ENCODE measurements around the gene CCDC150.

Gene CCDC150

GRCh38 chr2:196651387-196652094 is 12.0 kb downstream of the CCDC150 start:
- Histone ChIP-seq H3K9me3 (ENCODE audit: insufficient read depth, low read length) (peaks cover 49% of the 10 kb centered on the region; the same call in 1 of the 2 replicates), H3K36me3 (ENCODE audit: low read length) (peaks cover 63% of the 10 kb centered on the region)

GRCh38 chr2:196652869-196653268 is 13.4 kb downstream of the CCDC150 start:
- Histone ChIP-seq H3K79me2 (ENCODE audit: insufficient read depth, low read length) (peaks cover 60% of the 10 kb centered on the region), H2AFZ (ENCODE audit: low read depth, low read length, severe bottlenecking) (no peak overlapping the region), H3F3A (ENCODE audit: insufficient read depth) (no peaks in the 10 kb centered on the region), H4K20me1 (ENCODE audit: low read depth, low read length) (no peaks in the 10 kb centered on the region), H3K27me3 (ENCODE audit: low read length) (no peaks in the 10 kb centered on the region), H3K27ac (ENCODE audit: low read depth, low read length) (no peak overlapping the region), H3K36me3 (ENCODE audit: low read length) (peaks cover 59% of the 10 kb centered on the region), H3K9me3 (ENCODE audit: insufficient read depth, low read length) (peaks cover 49% of the 10 kb centered on the region; the same call in 1 of the 2 replicates), H3K9ac (ENCODE audit: low read length) (no peak overlapping the region), H3K4me2 (ENCODE audit: low read depth, low read length, poor library complexity, severe bottlenecking) (no peak overlapping the region), H3K9me2 (replicated peaks; ENCODE audit: insufficient read depth, low read length) (no peaks in the 10 kb centered on the region), H3K4me3 (ENCODE audit: insufficient read depth, low read length, poor library complexity, severe bottlenecking) (no peak overlapping the region)
- TF ChIP-seq EZH2phosphoT487 (conservative IDR thresholded peaks at IDR 0.05; ENCODE audit: low read length) (no peak), CTCF (IDR thresholded peaks at IDR 0.05; ENCODE audit: insufficient read depth, low read length, poor library complexity, severe bottlenecking) (no peak)

More at GRCh38 chr2:196651387-196652094, 12.0 kb downstream of the CCDC150 start:
- no peak overlapping the region for H3K27ac ChIP-seq (ENCODE audit: low read depth, low read length)
- no peaks in the 10 kb centered on the region for H4K20me1 ChIP-seq (ENCODE audit: low read depth, low read length)
- H3K9me2 ChIP-seq (replicated peaks; ENCODE audit: insufficient read depth, low read length) = no peaks in the 10 kb centered on the region
- TF ChIP-seq EZH2phosphoT487 (conservative IDR thresholded peaks at IDR 0.05; ENCODE audit: low read length) = no peak
- no peak for TF ChIP-seq CTCF (IDR thresholded peaks at IDR 0.05; ENCODE audit: insufficient read depth, low read length, poor library complexity, severe bottlenecking)
- H3K4me3 ChIP-seq (ENCODE audit: insufficient read depth, low read length, poor library complexity, severe bottlenecking) = no peak overlapping the region
- peaks cover 63% of the 10 kb centered on the region for H3K79me2 ChIP-seq (ENCODE audit: insufficient read depth, low read length)
- no peak overlapping the region for H2AFZ ChIP-seq (ENCODE audit: low read depth, low read length, severe bottlenecking)
- H3K9ac ChIP-seq (ENCODE audit: low read length) = no peak overlapping the region
- no peaks in the 10 kb centered on the region for H3K27me3 ChIP-seq (ENCODE audit: low read length)
- no peaks in the 10 kb centered on the region for H3F3A ChIP-seq (ENCODE audit: insufficient read depth)
- H3K4me2 ChIP-seq (ENCODE audit: low read depth, low read length, poor library complexity, severe bottlenecking) = no peak overlapping the region

GRCh38 chr2:196653843-196654242 is 14.3 kb downstream of the CCDC150 start:
- Histone ChIP-seq H3K27ac (ENCODE audit: low read depth, low read length) (no peak overlapping the region), H3K79me2 (ENCODE audit: insufficient read depth, low read length) (peaks cover 50% of the 10 kb centered on the region), H2AFZ (ENCODE audit: low read depth, low read length, severe bottlenecking) (no peak overlapping the region), H4K20me1 (ENCODE audit: low read depth, low read length) (no peaks in the 10 kb centered on the region), H3K9me3 (ENCODE audit: insufficient read depth, low read length) (peaks cover 44% of the 10 kb centered on the region; the same call in 1 of the 2 replicates), H3K9ac (ENCODE audit: low read length) (no peak overlapping the region), H3K36me3 (ENCODE audit: low read length) (peaks cover 50% of the 10 kb centered on the region), H3K27me3 (ENCODE audit: low read length) (no peaks in the 10 kb centered on the region), H3F3A (ENCODE audit: insufficient read depth) (no peaks in the 10 kb centered on the region), H3K4me3 (ENCODE audit: insufficient read depth, low read length, poor library complexity, severe bottlenecking) (no peak overlapping the region), H3K9me2 (replicated peaks; ENCODE audit: insufficient read depth, low read length) (no peaks in the 10 kb centered on the region), H3K4me2 (ENCODE audit: low read depth, low read length, poor library complexity, severe bottlenecking) (no peak overlapping the region)
- TF ChIP-seq CTCF (IDR thresholded peaks at IDR 0.05; ENCODE audit: insufficient read depth, low read length, poor library complexity, severe bottlenecking) (no peak), EZH2phosphoT487 (conservative IDR thresholded peaks at IDR 0.05; ENCODE audit: low read length) (no peak)
